ENCODE measurements around the gene HIBADH.
"Not testable (repeated sequence)": the region's sequence is repeated elsewhere in the genome, so short reads cannot be mapped to it uniquely, and the experiment has no call there.

The HIBADH gene

GRCh38 chr7:27593226-27593625, 69.5 kb downstream of the HIBADH start:
- no peak for DNase-seq

GRCh38 chr7:27590416-27590815, 72.3 kb downstream of the HIBADH start:
- no peak for DNase-seq

- DNase-seq, result no peak
These were observed 75.3 kb downstream of the HIBADH start for GRCh38 chr7:27587429-27587828.

- no peak for DNase-seq
These were observed 75.9 kb downstream of the HIBADH start for GRCh38 chr7:27586825-27587224.

GRCh38 chr7:27585781-27586447, 76.8 kb downstream of the HIBADH start:
- DNase-seq, result no peak

GRCh38 chr7:27581906-27582305, 80.8 kb downstream of the HIBADH start:
- DNase-seq, result no peak

GRCh38 chr7:27581119-27581518, 81.6 kb downstream of the HIBADH start:
- no peak for DNase-seq

- DNase-seq, result no peak
These were observed 83.1 kb downstream of the HIBADH start for GRCh38 chr7:27579565-27579964.

GRCh38 chr7:27578169-27578568, 84.5 kb downstream of the HIBADH start:
- not testable (repeated sequence) for DNase-seq

GRCh38 chr7:27576360-27576944, 86.2 kb downstream of the HIBADH start:
- DNase-seq, result peak; percentile 67

GRCh38 chr7:27575613-27576012, 87.1 kb downstream of the HIBADH start:
- DNase-seq, result peak; percentile 55

GRCh38 chr7:27569106-27569505, 93.6 kb downstream of the HIBADH start:
- DNase-seq, result no peak

- no peak for DNase-seq
These were observed 95.4 kb downstream of the HIBADH start for GRCh38 chr7:27567266-27567665.

GRCh38 chr7:27564881-27565482, 97.7 kb downstream of the HIBADH start:
- DNase-seq, result no peak

GRCh38 chr7:27560706-27561235, 101.9 kb downstream of the HIBADH start:
- DNase-seq, result peak; percentile 35

GRCh38 chr7:27555670-27556069, 107.0 kb downstream of the HIBADH start:
- no peak for DNase-seq

- DNase-seq, result no peak
These were observed 107.9 kb downstream of the HIBADH start for GRCh38 chr7:27554826-27555225.

- no peak for DNase-seq
These were observed 109.4 kb downstream of the HIBADH start for GRCh38 chr7:27553273-27553672.

- DNase-seq, result no peak
These were observed 110.8 kb downstream of the HIBADH start for GRCh38 chr7:27551803-27552400.

GRCh38 chr7:27549606-27550005, 113.1 kb downstream of the HIBADH start:
- no peak for DNase-seq

GRCh38 chr7:27548304-27548703, 114.4 kb downstream of the HIBADH start:
- no peak for DNase-seq

GRCh38 chr7:27547401-27547800, 115.3 kb downstream of the HIBADH start:
- no peak for DNase-seq

- DNase-seq, result no peak
These were observed 116.1 kb downstream of the HIBADH start for GRCh38 chr7:27546610-27547009.

GRCh38 chr7:27535795-27536194, 126.9 kb downstream of the HIBADH start:
- DNase-seq, result no peak
